Glomerular visceral epithelial cell (primary cell): Measurements from ENCODE around the gene SERINC1.

ENCODE experiments used
- DNase-seq: peaks from one replicate; pipeline ENCODE4 v3.0.0-alpha.2; 2016; ENCODE audit errors: extremely low spot score

Gene SERINC1

DNA sequence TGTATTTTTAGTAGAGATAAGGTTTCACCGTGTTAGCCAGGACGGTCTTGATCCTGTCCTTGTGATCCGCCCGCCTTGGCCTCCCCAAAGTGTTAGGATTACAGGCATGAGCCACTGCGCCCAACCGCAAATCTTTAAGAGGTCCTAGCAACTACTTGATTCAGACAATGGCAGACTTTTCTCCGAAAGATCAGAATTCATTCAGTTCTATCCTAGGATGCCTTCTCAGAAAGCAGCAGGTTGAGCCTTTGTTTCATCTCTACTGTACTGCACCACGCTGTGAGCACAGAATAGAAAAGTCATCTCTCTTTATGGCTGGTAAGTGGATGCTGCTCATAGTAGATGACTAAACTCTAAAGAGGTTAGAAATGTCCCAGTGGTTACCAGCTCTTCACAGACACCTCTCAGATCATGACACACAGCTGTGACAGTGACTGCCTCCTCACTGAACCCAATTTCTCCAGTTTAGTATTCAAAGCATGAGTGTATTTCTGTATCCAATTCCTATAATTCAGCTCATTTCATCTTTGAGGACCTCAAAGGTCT lies 78.2 kb downstream of the SERINC1 start:
- DNase-seq, result no peak
